Subcutaneous adipose tissue (tissue), 4 donors: ENCODE results near the gene SH3TC1. TPM values are rescaled to one million over a fixed set of nuclear protein-coding genes. Genes with fewer than 3 reads are reported as not detected.

Experiments
- total RNA-seq, 4 donors: library from RNA; depleted of rRNA; stranded (reverse); fragments of >200 nt; gene quantifications; one replicate each; pipeline ENCODE4 v1.1.0, GENCODE V29; 2016
- TF ChIP-seq, protein P1 (sequence below): fragments of 450-650 bp; IDR thresholded peaks from one replicate; pipeline ENCODE4 v1.5.1; 2016; ENCODE audit warnings: low read depth, mild to moderate bottlenecking, control low read depth, antibody characterized with exemption, moderate library complexity

The SH3TC1 gene
- total RNA-seq, 4 donors from 2014 or later: 15.3 to 43.3 (median 31.9) TPM

- TF ChIP-seq, protein P1, sequence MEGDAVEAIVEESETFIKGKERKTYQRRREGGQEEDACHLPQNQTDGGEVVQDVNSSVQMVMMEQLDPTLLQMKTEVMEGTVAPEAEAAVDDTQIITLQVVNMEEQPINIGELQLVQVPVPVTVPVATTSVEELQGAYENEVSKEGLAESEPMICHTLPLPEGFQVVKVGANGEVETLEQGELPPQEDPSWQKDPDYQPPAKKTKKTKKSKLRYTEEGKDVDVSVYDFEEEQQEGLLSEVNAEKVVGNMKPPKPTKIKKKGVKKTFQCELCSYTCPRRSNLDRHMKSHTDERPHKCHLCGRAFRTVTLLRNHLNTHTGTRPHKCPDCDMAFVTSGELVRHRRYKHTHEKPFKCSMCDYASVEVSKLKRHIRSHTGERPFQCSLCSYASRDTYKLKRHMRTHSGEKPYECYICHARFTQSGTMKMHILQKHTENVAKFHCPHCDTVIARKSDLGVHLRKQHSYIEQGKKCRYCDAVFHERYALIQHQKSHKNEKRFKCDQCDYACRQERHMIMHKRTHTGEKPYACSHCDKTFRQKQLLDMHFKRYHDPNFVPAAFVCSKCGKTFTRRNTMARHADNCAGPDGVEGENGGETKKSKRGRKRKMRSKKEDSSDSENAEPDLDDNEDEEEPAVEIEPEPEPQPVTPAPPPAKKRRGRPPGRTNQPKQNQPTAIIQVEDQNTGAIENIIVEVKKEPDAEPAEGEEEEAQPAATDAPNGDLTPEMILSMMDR: no peak
These were observed 13.5 kb downstream of the SH3TC1 start for GRCh38 chr4:8212622-8213021.

- TF ChIP-seq, protein P1: no peak
These were observed 14.0 kb downstream of the SH3TC1 start for GRCh38 chr4:8213121-8213520.

GRCh38 chr4:8214136-8214535 is 15.0 kb downstream of the SH3TC1 start:
- TF ChIP-seq, protein P1: no peak

GRCh38 chr4:8215001-8215427 is 15.9 kb downstream of the SH3TC1 start:
- TF ChIP-seq, protein P1: no peak

- TF ChIP-seq, protein P1: no peak
These were observed 16.8 kb downstream of the SH3TC1 start for GRCh38 chr4:8215641-8216442.

DNA sequence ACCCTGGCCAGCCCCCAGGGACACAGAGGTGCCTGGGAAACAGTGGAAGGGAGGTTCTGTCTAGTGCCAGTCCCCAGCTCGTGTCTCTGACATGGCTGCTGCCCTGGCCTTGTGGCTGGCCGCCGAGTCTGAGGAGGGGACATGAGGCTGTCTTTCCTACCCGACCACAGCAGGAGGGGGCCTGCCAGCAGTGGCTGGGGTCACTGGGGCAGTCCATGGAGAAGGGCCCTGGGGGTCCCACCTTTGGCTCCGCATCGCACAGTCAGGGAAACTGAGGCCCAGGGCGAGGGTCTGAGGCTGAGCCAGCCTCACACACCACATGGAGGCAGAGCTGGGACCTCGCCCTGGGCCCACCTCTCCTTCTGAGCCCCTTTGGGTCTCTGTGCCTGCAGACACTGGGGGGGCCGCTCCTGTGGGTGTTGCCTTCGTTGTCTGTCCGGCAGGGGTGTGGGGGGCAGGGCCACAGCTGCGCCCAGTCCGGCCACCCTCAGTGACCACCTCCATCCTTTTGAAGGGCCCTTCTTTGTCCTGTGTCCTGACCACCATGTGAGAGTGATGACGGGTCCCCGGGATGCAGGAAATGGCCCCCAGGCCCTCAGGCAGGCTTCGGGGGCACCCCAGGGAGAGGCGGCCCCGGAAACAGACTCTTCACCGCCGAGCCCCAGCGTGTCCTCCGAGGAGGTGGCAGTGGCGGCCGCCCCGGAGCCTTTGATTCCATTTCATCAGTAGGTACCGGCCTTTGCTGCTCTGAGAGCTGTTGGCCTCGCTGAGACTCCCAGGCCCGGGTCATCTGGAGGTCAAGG is 17.6 kb downstream of the SH3TC1 start:
- TF ChIP-seq, protein P1: no peak

- TF ChIP-seq, protein P1: no peak
These were observed 18.1 kb downstream of the SH3TC1 start for GRCh38 chr4:8217246-8217511.
